KMS-11 (cell line): ENCODE results near the gene SIVA1.

ENCODE experiments used
- H2AFZ ChIP-seq: fragments of 200-600 bp; sonication (generic); 2 replicates; pipeline ENCODE4 v1.6.1; 2016; ENCODE audit warnings: antibody characterized with exemption, mixed run types, low read depth
- H3K27ac ChIP-seq: fragments of 200-600 bp; sonication (generic); 2 replicates; pipeline ENCODE4 v1.6.1; 2016; ENCODE audit warnings: mild to moderate bottlenecking, mixed run types
- H3K27me3 ChIP-seq: fragments of 200-600 bp; sonication (generic); 2 replicates; pipeline ENCODE4 v1.6.1; 2017; ENCODE audit warnings: mild to moderate bottlenecking, low read depth, mixed run types, moderate library complexity; ENCODE audit not compliant: insufficient read depth
- H3K36me3 ChIP-seq: fragments of 200-600 bp; sonication (generic); 2 replicates; pipeline ENCODE4 v1.6.1; 2017; ENCODE audit warnings: mild to moderate bottlenecking, mixed run types; ENCODE audit not compliant: insufficient read depth
- H3K4me1 ChIP-seq: fragments of 200-600 bp; sonication (generic); 2 replicates; pipeline ENCODE4 v1.6.1; 2016; ENCODE audit warnings: mild to moderate bottlenecking, low read depth, mixed run types; ENCODE audit not compliant: poor library complexity, severe bottlenecking
- H3K4me2 ChIP-seq: fragments of 200-600 bp; sonication (generic); 2 replicates; pipeline ENCODE4 v1.7.0; 2016; ENCODE audit warnings: mild to moderate bottlenecking, mixed run types
- H3K4me3 ChIP-seq: fragments of 200-600 bp; sonication (generic); IDR thresholded peaks from 2 replicates; pipeline ENCODE4 v1.6.1; 2017; ENCODE audit warnings: low read depth, low read length, mixed read lengths; ENCODE audit not compliant: insufficient read depth
- H3K79me2 ChIP-seq: fragments of 200-600 bp; sonication (generic); 2 replicates; pipeline ENCODE4 v1.6.1; 2016; ENCODE audit warnings: low read depth, mixed run types; ENCODE audit not compliant: insufficient read depth
- H3K9ac ChIP-seq: fragments of 200-600 bp; sonication (generic); 2 replicates; pipeline ENCODE4 v1.6.1; 2016; ENCODE audit warnings: mild to moderate bottlenecking, mixed run types
- H4K20me1 ChIP-seq: fragments of 200-600 bp; sonication (generic); 2 replicates; pipeline ENCODE4 v1.6.1; 2016; ENCODE audit warnings: mild to moderate bottlenecking, mixed run types; ENCODE audit not compliant: insufficient read depth
- CTCF ChIP-seq: fragments of 200-600 bp; sonication (generic); conservative IDR thresholded peaks from 2 replicates; pipeline ENCODE4 v1.6.1; 2017; ENCODE audit warnings: low read depth, mild to moderate bottlenecking, antibody characterized with exemption, low read length, moderate library complexity, mixed read lengths

The SIVA1 gene

GRCh38 chr14:104785708-104786080 lies 32.7 kb downstream of the SIVA1 start:
- no peak for TF ChIP-seq CTCF
- no peak overlapping the region for H3K4me3 ChIP-seq
- H3K9ac ChIP-seq, result no peak overlapping the region
- H3K4me1 ChIP-seq, result no peaks in the 10 kb centered on the region
- H3K27ac ChIP-seq, result no peak overlapping the region
- no peak overlapping the region for H3K4me2 ChIP-seq
- no peak overlapping the region for H2AFZ ChIP-seq
- no peaks in the 10 kb centered on the region for H3K36me3 ChIP-seq
- no peaks in the 10 kb centered on the region for H4K20me1 ChIP-seq
- H3K79me2 ChIP-seq, result no peaks in the 10 kb centered on the region
- no peaks in the 10 kb centered on the region for H3K27me3 ChIP-seq

GRCh38 chr14:104786091-104786586 lies 33.2 kb downstream of the SIVA1 start:
- Histone ChIP-seq H3K79me2 (no peaks in the 10 kb centered on the region), H3K27ac (no peak overlapping the region), H3K9ac (no peak overlapping the region), H4K20me1 (no peaks in the 10 kb centered on the region), H3K4me2 (no peak overlapping the region), H2AFZ (no peak overlapping the region), H3K36me3 (no peaks in the 10 kb centered on the region), H3K4me1 (no peaks in the 10 kb centered on the region), H3K4me3 (no peak overlapping the region), H3K27me3 (no peaks in the 10 kb centered on the region)
- no peak for TF ChIP-seq CTCF

GRCh38 chr14:104786726-104787675 lies 34.1 kb downstream of the SIVA1 start:
- H3K27ac ChIP-seq, result no peak overlapping the region
- H3K4me1 ChIP-seq, result no peaks in the 10 kb centered on the region
- H3K9ac ChIP-seq, result no peak overlapping the region
- H3K27me3 ChIP-seq, result no peaks in the 10 kb centered on the region
- TF ChIP-seq CTCF, result no peak
- no peak overlapping the region for H2AFZ ChIP-seq
- no peak overlapping the region for H3K4me3 ChIP-seq
- no peaks in the 10 kb centered on the region for H3K79me2 ChIP-seq
- H3K4me2 ChIP-seq, result no peak overlapping the region
- H4K20me1 ChIP-seq, result no peaks in the 10 kb centered on the region
- no peaks in the 10 kb centered on the region for H3K36me3 ChIP-seq

- H3K9ac ChIP-seq, result no peak overlapping the region
- no peaks in the 10 kb centered on the region for H3K4me1 ChIP-seq
- H2AFZ ChIP-seq, result no peak overlapping the region
- no peak overlapping the region for H3K4me2 ChIP-seq
- no peak overlapping the region for H3K4me3 ChIP-seq
- no peak overlapping the region for H3K27ac ChIP-seq
- no peaks in the 10 kb centered on the region for H4K20me1 ChIP-seq
- no peaks in the 10 kb centered on the region for H3K27me3 ChIP-seq
- no peak for TF ChIP-seq CTCF
- H3K36me3 ChIP-seq, result no peaks in the 10 kb centered on the region
- no peaks in the 10 kb centered on the region for H3K79me2 ChIP-seq
These were observed 34.8 kb downstream of the SIVA1 start for GRCh38 chr14:104787736-104788135.
